Measurements from ENCODE around the gene KRTAP11-1.

The KRTAP11-1 gene

GRCh38 chr21:30881480-30881879, at the start of gene KRTAP11-1:
KRTAP11-1 (minus strand) TSS chr21:30881580; CDS start chr21:30881524, 56 bp downstream.
- Histone ChIP-seq H3K4me3 (ENCODE audit: low read depth in 1 of 2, low read length in 2 of 2) (no peak within 1 kb of the TSS), H3K9ac (ENCODE audit: low read depth in 1 of 2, low read length in 2 of 2) (no peak within 1 kb of the TSS), H3K9me3 (ENCODE audit: control insufficient read depth in 1 of 2, low read length in 2 of 2) (peaks cover 3 to 7% of the 10 kb centered on the region in 2 donors), H3K27ac (ENCODE audit: low read depth, low read length) (no peak within 1 kb of the TSS), H3K36me3 (ENCODE audit: control insufficient read depth in 1 of 2, insufficient read depth in 2 of 2, low read length in 2 of 2) (no peaks in the 10 kb centered on the region), H3K4me1 (ENCODE audit: control insufficient read depth in 1 of 2, insufficient read depth in 2 of 2, low read length in 2 of 2) (no peaks in the 10 kb centered on the region), H3K27me3 (ENCODE audit: control insufficient read depth in 1 of 2, insufficient read depth in 2 of 2, low read length in 2 of 2) (no peaks in the 10 kb centered on the region)

- no peak overlapping the region for H3K9ac ChIP-seq (ENCODE audit: low read depth in 1 of 2, low read length in 2 of 2)
- H3K36me3 ChIP-seq (ENCODE audit: control insufficient read depth in 1 of 2, insufficient read depth in 2 of 2, low read length in 2 of 2) = no peaks in the 10 kb centered on the region
- H3K4me1 ChIP-seq (ENCODE audit: control insufficient read depth in 1 of 2, insufficient read depth in 2 of 2, low read length in 2 of 2) = no peaks in the 10 kb centered on the region
- H3K27me3 ChIP-seq (ENCODE audit: control insufficient read depth in 1 of 2, insufficient read depth in 2 of 2, low read length in 2 of 2) = no peaks in the 10 kb centered on the region
- no peak overlapping the region for H3K4me3 ChIP-seq (ENCODE audit: low read depth in 1 of 2, low read length in 2 of 2)
- peaks cover 10 to 24% of the 10 kb centered on the region in 2 donors for H3K9me3 ChIP-seq (ENCODE audit: control insufficient read depth in 1 of 2, low read length in 2 of 2)
- no peak overlapping the region for H3K27ac ChIP-seq (ENCODE audit: low read depth, low read length)
Measured at GRCh38 chr21:30924146-30924700, 42.8 kb upstream of the KRTAP11-1 start.

GRCh38 chr21:30921129-30921528, 39.7 kb upstream of the KRTAP11-1 start:
- H3K4me1 ChIP-seq (ENCODE audit: control insufficient read depth in 1 of 2, insufficient read depth in 2 of 2, low read length in 2 of 2) = no peaks in the 10 kb centered on the region
- no peak overlapping the region for H3K4me3 ChIP-seq (ENCODE audit: low read depth in 1 of 2, low read length in 2 of 2)
- H3K27ac ChIP-seq (ENCODE audit: low read depth, low read length) = no peak overlapping the region
- H3K36me3 ChIP-seq (ENCODE audit: control insufficient read depth in 1 of 2, insufficient read depth in 2 of 2, low read length in 2 of 2) = no peaks in the 10 kb centered on the region
- H3K9me3 ChIP-seq (ENCODE audit: control insufficient read depth in 1 of 2, low read length in 2 of 2) = peaks cover 6 to 32% of the 10 kb centered on the region in 2 donors
- no peak overlapping the region for H3K9ac ChIP-seq (ENCODE audit: low read depth in 1 of 2, low read length in 2 of 2)
- H3K27me3 ChIP-seq (ENCODE audit: control insufficient read depth in 1 of 2, insufficient read depth in 2 of 2, low read length in 2 of 2) = no peaks in the 10 kb centered on the region

GRCh38 chr21:30917557-30917956, 36.2 kb upstream of the KRTAP11-1 start:
- H3K9ac ChIP-seq (ENCODE audit: low read depth in 1 of 2, low read length in 2 of 2) = no peak overlapping the region
- no peak overlapping the region for H3K27ac ChIP-seq (ENCODE audit: low read depth, low read length)
- peaks cover 0 to 23% of the 10 kb centered on the region in 2 donors for H3K9me3 ChIP-seq (ENCODE audit: control insufficient read depth in 1 of 2, low read length in 2 of 2)
- H3K4me3 ChIP-seq (ENCODE audit: low read depth in 1 of 2, low read length in 2 of 2) = no peak overlapping the region
- H3K27me3 ChIP-seq (ENCODE audit: control insufficient read depth in 1 of 2, insufficient read depth in 2 of 2, low read length in 2 of 2) = no peaks in the 10 kb centered on the region
- no peaks in the 10 kb centered on the region for H3K36me3 ChIP-seq (ENCODE audit: control insufficient read depth in 1 of 2, insufficient read depth in 2 of 2, low read length in 2 of 2)
- no peaks in the 10 kb centered on the region for H3K4me1 ChIP-seq (ENCODE audit: control insufficient read depth in 1 of 2, insufficient read depth in 2 of 2, low read length in 2 of 2)

GRCh38 chr21:30900881-30901280, 19.5 kb upstream of the KRTAP11-1 start:
- H3K9ac ChIP-seq (ENCODE audit: low read depth in 1 of 2, low read length in 2 of 2) = no peak overlapping the region
- no peaks in the 10 kb centered on the region for H3K27me3 ChIP-seq (ENCODE audit: control insufficient read depth in 1 of 2, insufficient read depth in 2 of 2, low read length in 2 of 2)
- H3K4me1 ChIP-seq (ENCODE audit: control insufficient read depth in 1 of 2, insufficient read depth in 2 of 2, low read length in 2 of 2) = no peaks in the 10 kb centered on the region
- no peak overlapping the region for H3K4me3 ChIP-seq (ENCODE audit: low read depth in 1 of 2, low read length in 2 of 2)
- H3K9me3 ChIP-seq (ENCODE audit: control insufficient read depth in 1 of 2, low read length in 2 of 2) = no peaks in the 10 kb centered on the region
- H3K36me3 ChIP-seq (ENCODE audit: control insufficient read depth in 1 of 2, insufficient read depth in 2 of 2, low read length in 2 of 2) = no peaks in the 10 kb centered on the region
- no peak overlapping the region for H3K27ac ChIP-seq (ENCODE audit: low read depth, low read length)

- Histone ChIP-seq H3K9ac (ENCODE audit: low read depth in 1 of 2, low read length in 2 of 2) (no peak overlapping the region), H3K27ac (ENCODE audit: low read depth, low read length) (no peak overlapping the region), H3K27me3 (ENCODE audit: control insufficient read depth in 1 of 2, insufficient read depth in 2 of 2, low read length in 2 of 2) (no peaks in the 10 kb centered on the region), H3K4me3 (ENCODE audit: low read depth in 1 of 2, low read length in 2 of 2) (no peak overlapping the region), H3K4me1 (ENCODE audit: control insufficient read depth in 1 of 2, insufficient read depth in 2 of 2, low read length in 2 of 2) (no peaks in the 10 kb centered on the region), H3K36me3 (ENCODE audit: control insufficient read depth in 1 of 2, insufficient read depth in 2 of 2, low read length in 2 of 2) (no peaks in the 10 kb centered on the region), H3K9me3 (ENCODE audit: control insufficient read depth in 1 of 2, low read length in 2 of 2) (peaks cover 0 to 7% of the 10 kb centered on the region in 2 donors)
Measured at GRCh38 chr21:30882866-30883597, 1.7 kb upstream of the KRTAP11-1 start.

GRCh38 chr21:30880914-30881313, 466 bp downstream of the KRTAP11-1 start:
- H3K4me1 ChIP-seq (ENCODE audit: control insufficient read depth in 1 of 2, insufficient read depth in 2 of 2, low read length in 2 of 2) = no peaks in the 10 kb centered on the region
- H3K4me3 ChIP-seq (ENCODE audit: low read depth in 1 of 2, low read length in 2 of 2) = no peak overlapping the region
- peaks cover 3 to 7% of the 10 kb centered on the region in 2 donors for H3K9me3 ChIP-seq (ENCODE audit: control insufficient read depth in 1 of 2, low read length in 2 of 2)
- H3K9ac ChIP-seq (ENCODE audit: low read depth in 1 of 2, low read length in 2 of 2) = no peak overlapping the region
- no peaks in the 10 kb centered on the region for H3K27me3 ChIP-seq (ENCODE audit: control insufficient read depth in 1 of 2, insufficient read depth in 2 of 2, low read length in 2 of 2)
- H3K36me3 ChIP-seq (ENCODE audit: control insufficient read depth in 1 of 2, insufficient read depth in 2 of 2, low read length in 2 of 2) = no peaks in the 10 kb centered on the region
- no peak overlapping the region for H3K27ac ChIP-seq (ENCODE audit: low read depth, low read length)

- no peaks in the 10 kb centered on the region for H3K36me3 ChIP-seq (ENCODE audit: control insufficient read depth in 1 of 2, insufficient read depth in 2 of 2, low read length in 2 of 2)
- H3K4me1 ChIP-seq (ENCODE audit: control insufficient read depth in 1 of 2, insufficient read depth in 2 of 2, low read length in 2 of 2) = no peaks in the 10 kb centered on the region
- peaks cover 0 to 3% of the 10 kb centered on the region in 2 donors for H3K9me3 ChIP-seq (ENCODE audit: control insufficient read depth in 1 of 2, low read length in 2 of 2)
- no peak overlapping the region for H3K9ac ChIP-seq (ENCODE audit: low read depth in 1 of 2, low read length in 2 of 2)
- no peak overlapping the region for H3K4me3 ChIP-seq (ENCODE audit: low read depth in 1 of 2, low read length in 2 of 2)
- H3K27ac ChIP-seq (ENCODE audit: low read depth, low read length) = no peak overlapping the region
- no peaks in the 10 kb centered on the region for H3K27me3 ChIP-seq (ENCODE audit: control insufficient read depth in 1 of 2, insufficient read depth in 2 of 2, low read length in 2 of 2)
Measured at GRCh38 chr21:30874526-30874925, 6.9 kb downstream of the KRTAP11-1 start.

GRCh38 chr21:30847627-30848500, 33.5 kb downstream of the KRTAP11-1 start:
- no peaks in the 10 kb centered on the region for H3K27me3 ChIP-seq (ENCODE audit: control insufficient read depth in 1 of 2, insufficient read depth in 2 of 2, low read length in 2 of 2)
- H3K4me3 ChIP-seq (ENCODE audit: low read depth in 1 of 2, low read length in 2 of 2) = no peak overlapping the region
- no peak overlapping the region for H3K27ac ChIP-seq (ENCODE audit: low read depth, low read length)
- no peaks in the 10 kb centered on the region for H3K4me1 ChIP-seq (ENCODE audit: control insufficient read depth in 1 of 2, insufficient read depth in 2 of 2, low read length in 2 of 2)
- peaks cover 0 to 17% of the 10 kb centered on the region in 2 donors for H3K9me3 ChIP-seq (ENCODE audit: control insufficient read depth in 1 of 2, low read length in 2 of 2)
- H3K36me3 ChIP-seq (ENCODE audit: control insufficient read depth in 1 of 2, insufficient read depth in 2 of 2, low read length in 2 of 2) = no peaks in the 10 kb centered on the region
- H3K9ac ChIP-seq (ENCODE audit: low read depth in 1 of 2, low read length in 2 of 2) = no peak overlapping the region

- no peaks in the 10 kb centered on the region for H3K36me3 ChIP-seq (ENCODE audit: control insufficient read depth in 1 of 2, insufficient read depth in 2 of 2, low read length in 2 of 2)
- H3K9ac ChIP-seq (ENCODE audit: low read depth in 1 of 2, low read length in 2 of 2) = no peak overlapping the region
- no peak overlapping the region for H3K4me3 ChIP-seq (ENCODE audit: low read depth in 1 of 2, low read length in 2 of 2)
- H3K27ac ChIP-seq (ENCODE audit: low read depth, low read length) = no peak overlapping the region
- no peaks in the 10 kb centered on the region for H3K27me3 ChIP-seq (ENCODE audit: control insufficient read depth in 1 of 2, insufficient read depth in 2 of 2, low read length in 2 of 2)
- H3K9me3 ChIP-seq (ENCODE audit: control insufficient read depth in 1 of 2, low read length in 2 of 2) = peaks cover 2 to 8% of the 10 kb centered on the region in 2 donors
- H3K4me1 ChIP-seq (ENCODE audit: control insufficient read depth in 1 of 2, insufficient read depth in 2 of 2, low read length in 2 of 2) = no peaks in the 10 kb centered on the region
Measured at GRCh38 chr21:30842990-30843389, 38.4 kb downstream of the KRTAP11-1 start.

All from duodenal mucosa (tissue), 2 donors.